PC-3 (cell line): ENCODE results near the gene PPT1. TPM values are rescaled to one million over a fixed set of nuclear protein-coding genes. Genes with fewer than 3 reads are reported as not detected.

ENCODE experiments used
- ATAC-seq: fragments of 200-7000 bp; cut with Tn5 transposase; 2 replicates; pipeline ENCODE4 v1.9.1; 2020; ENCODE audit warnings: mild to moderate bottlenecking, moderate library complexity
- BruUV-seq: library from RNA; stranded (reverse); fragments of 400-500 nt; replicated peaks from 2 replicates; lab custom pipeline; 2021; lab: Mats Ljungman, UMichigan
- CTCF ChIA-PET: fragments of 300-600 bp; sonication (Branson Sonifier 250); formaldehyde crosslinking; loops from one replicate; lab custom pipeline; 2022; ENCODE audit warnings: antibody characterized with exemption; lab: Charles Lee
- POLR2A ChIA-PET: fragments of 300-600 bp; sonication (Branson Sonifier 250); formaldehyde crosslinking; loops from one replicate; lab custom pipeline; 2022; ENCODE audit warnings: antibody characterized with exemption; ENCODE audit not compliant: unreplicated experiment; lab: Charles Lee
- DNase-seq: peaks from one replicate; pipeline ENCODE4 v3.0.0-alpha.2; 2015
- H2AFZ ChIP-seq: fragments of 300-600 bp; sonication (generic); 2 replicates; pipeline ENCODE4 v1.6.0; 2016; ENCODE audit warnings: antibody characterized with exemption, low read length
- H3F3A ChIP-seq: fragments of 300-600 bp; sonication (generic); one replicate; pipeline ENCODE4 v1.6.0; 2017; ENCODE audit warnings: antibody characterized with exemption, low read length, control low read depth, mild to moderate bottlenecking; ENCODE audit not compliant: unreplicated experiment
- H3K27ac ChIP-seq: fragments of 300-600 bp; sonication (generic); 2 replicates; pipeline ENCODE4 v1.5.1; 2016; ENCODE audit warnings: mild to moderate bottlenecking, low read length
- H3K27me3 ChIP-seq: fragments of 300-600 bp; sonication (generic); 2 replicates; pipeline ENCODE4 v1.6.1; 2016; ENCODE audit warnings: low read length, mixed read lengths
- H3K36me3 ChIP-seq: fragments of 300-600 bp; sonication (generic); 2 replicates; pipeline ENCODE4 v1.6.1; 2016; ENCODE audit warnings: low read depth, mixed run types, low read length, mixed read lengths
- H3K4me1 ChIP-seq: fragments of 300-600 bp; sonication (generic); 2 replicates; pipeline ENCODE4 v1.5.1; 2016; ENCODE audit warnings: low read length; ENCODE audit not compliant: insufficient read depth
- H3K4me2 ChIP-seq: fragments of 300-600 bp; sonication (generic); 2 replicates; pipeline ENCODE4 v1.6.0; 2016; ENCODE audit warnings: low read length
- H3K4me3 ChIP-seq: fragments of 300-600 bp; sonication (generic); 2 replicates; pipeline ENCODE4 v1.5.1; 2016; ENCODE audit warnings: mild to moderate bottlenecking, low read length, mixed read lengths
- H3K79me2 ChIP-seq: fragments of 300-600 bp; sonication (generic); 2 replicates; pipeline ENCODE4 v1.6.1; 2017; ENCODE audit warnings: low read length, mixed read lengths
- H3K9ac ChIP-seq: fragments of 300-600 bp; sonication (generic); 2 replicates; pipeline ENCODE4 v1.6.0; 2016; ENCODE audit warnings: mild to moderate bottlenecking, low read length
- H3K9me2 ChIP-seq: fragments of 300-600 bp; sonication (generic); replicated peaks from 2 replicates; pipeline ENCODE4 v1.6.1; 2016; ENCODE audit warnings: mixed run types, low read length, mixed read lengths
- H3K9me3 ChIP-seq: fragments of 300-600 bp; sonication (generic); 2 replicates; pipeline ENCODE4 v1.6.1; 2016; ENCODE audit warnings: low read length, mixed read lengths
- H4K20me1 ChIP-seq: fragments of 300-600 bp; sonication (generic); 2 replicates; pipeline ENCODE4 v1.6.1; 2016; ENCODE audit warnings: low read length, mixed read lengths
- EZH2 ChIP-seq: fragments of 300-600 bp; sonication (generic); IDR thresholded peaks from one replicate; pipeline ENCODE4 v1.6.1; 2017; ENCODE audit warnings: antibody characterized with exemption, mild to moderate bottlenecking, low read length; ENCODE audit not compliant: unreplicated experiment
- EZH2phosphoT487 ChIP-seq: fragments of 300-600 bp; sonication (generic); IDR thresholded peaks from 2 replicates; pipeline ENCODE4 v1.6.1; 2018; ENCODE audit warnings: mild to moderate bottlenecking, antibody characterized with exemption, low read length, borderline replicate concordance
- intact Hi-C: fragments of 100-400 bp; cut with micrococcal nuclease; formaldehyde crosslinking; loops from 2 replicates; pipeline ENCODE4 v1.9.0; 2023
- total RNA-seq: library from RNA; depleted of rRNA; stranded (reverse); fragments of >200 nt; gene quantifications from 2 replicates; pipeline ENCODE4 v1.2.3, GENCODE V29; 2014
- TF ChIP-seq, protein P1 (sequence below): fragments of 300-600 bp; sonication (generic); conservative IDR thresholded peaks from 2 replicates; pipeline ENCODE4 v1.5.1; 2017; ENCODE audit warnings: antibody characterized with exemption, low read depth, mild to moderate bottlenecking, low read length

Gene PPT1
- total RNA-seq, 1 experiment from 2014 or later, result 72.9 TPM

GRCh38 chr1:40114400-40114799 lies 17.3 kb upstream of the PPT1 start:
- no TSS peak for BruUV-seq
- Histone ChIP-seq H2AFZ (no peak overlapping the region), H3K36me3 (peaks cover 3% of the 10 kb centered on the region; the same call in 1 of the 2 replicates), H3F3A (no peaks in the 10 kb centered on the region), H3K79me2 (no peaks in the 10 kb centered on the region), H3K4me1 (no peaks in the 10 kb centered on the region), H3K4me3 (no peak overlapping the region), H3K4me2 (no peak overlapping the region), H3K9me3 (0 out of 2 replicates have a peak, but pooled peaks cover 3% of the 10 kb centered on the region), H3K9me2 (no peaks in the 10 kb centered on the region), H4K20me1 (no peaks in the 10 kb centered on the region), H3K27ac (no peak overlapping the region), H3K27me3 (no peaks in the 10 kb centered on the region), H3K9ac (no peak overlapping the region)
- ATAC-seq, result no peak
- intact Hi-C loops, result no loop called here
- POLR2A ChIA-PET, result no interaction called here
- CTCF ChIA-PET, result no interaction called here
- TF ChIP-seq, protein P1, sequence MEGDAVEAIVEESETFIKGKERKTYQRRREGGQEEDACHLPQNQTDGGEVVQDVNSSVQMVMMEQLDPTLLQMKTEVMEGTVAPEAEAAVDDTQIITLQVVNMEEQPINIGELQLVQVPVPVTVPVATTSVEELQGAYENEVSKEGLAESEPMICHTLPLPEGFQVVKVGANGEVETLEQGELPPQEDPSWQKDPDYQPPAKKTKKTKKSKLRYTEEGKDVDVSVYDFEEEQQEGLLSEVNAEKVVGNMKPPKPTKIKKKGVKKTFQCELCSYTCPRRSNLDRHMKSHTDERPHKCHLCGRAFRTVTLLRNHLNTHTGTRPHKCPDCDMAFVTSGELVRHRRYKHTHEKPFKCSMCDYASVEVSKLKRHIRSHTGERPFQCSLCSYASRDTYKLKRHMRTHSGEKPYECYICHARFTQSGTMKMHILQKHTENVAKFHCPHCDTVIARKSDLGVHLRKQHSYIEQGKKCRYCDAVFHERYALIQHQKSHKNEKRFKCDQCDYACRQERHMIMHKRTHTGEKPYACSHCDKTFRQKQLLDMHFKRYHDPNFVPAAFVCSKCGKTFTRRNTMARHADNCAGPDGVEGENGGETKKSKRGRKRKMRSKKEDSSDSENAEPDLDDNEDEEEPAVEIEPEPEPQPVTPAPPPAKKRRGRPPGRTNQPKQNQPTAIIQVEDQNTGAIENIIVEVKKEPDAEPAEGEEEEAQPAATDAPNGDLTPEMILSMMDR, result no peak
- TF ChIP-seq EZH2 (no peak), EZH2phosphoT487 (no peak)
- DNase-seq, result no peak

DNA sequence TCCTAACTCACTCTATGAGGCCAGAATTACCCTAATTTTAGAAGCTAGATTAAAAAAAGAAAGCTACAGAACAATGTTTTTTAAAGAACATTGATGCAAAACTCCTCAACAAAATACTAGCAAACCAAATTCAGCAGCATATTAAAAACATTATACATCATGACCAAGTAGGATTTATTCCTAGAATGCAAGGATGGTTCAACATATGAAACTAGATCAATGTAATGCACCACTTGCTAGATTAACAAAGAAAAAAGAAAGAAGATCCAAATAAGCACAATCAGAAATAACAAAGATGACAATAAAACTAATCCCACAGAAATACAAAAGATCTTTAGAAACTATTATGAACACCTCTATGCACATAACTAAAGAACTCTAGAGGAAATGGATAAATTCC lies 13.3 kb upstream of the PPT1 start:
- Histone ChIP-seq H3K27me3 (no peaks in the 10 kb centered on the region), H3K4me3 (no peak overlapping the region), H2AFZ (no peak overlapping the region), H3K9me3 (0 out of 2 replicates have a peak, but pooled peaks cover 3% of the 10 kb centered on the region), H3K9me2 (no peaks in the 10 kb centered on the region), H3F3A (no peaks in the 10 kb centered on the region), H3K4me1 (peaks cover 18% of the 10 kb centered on the region), H3K27ac (no peak overlapping the region), H3K79me2 (no peaks in the 10 kb centered on the region), H3K4me2 (no peak overlapping the region), H3K36me3 (peaks cover 3% of the 10 kb centered on the region; the same call in 1 of the 2 replicates), H3K9ac (no peak overlapping the region), H4K20me1 (no peaks in the 10 kb centered on the region)
- intact Hi-C loops, result no loop called here
- ChIA-PET POLR2A (no interaction called here), CTCF (no interaction called here)
- DNase-seq (no peak), ATAC-seq (no peak)
- TF ChIP-seq EZH2phosphoT487 (no peak), EZH2 (no peak)
- TF ChIP-seq, protein P1, result no peak
- BruUV-seq, result no TSS peak

DNA sequence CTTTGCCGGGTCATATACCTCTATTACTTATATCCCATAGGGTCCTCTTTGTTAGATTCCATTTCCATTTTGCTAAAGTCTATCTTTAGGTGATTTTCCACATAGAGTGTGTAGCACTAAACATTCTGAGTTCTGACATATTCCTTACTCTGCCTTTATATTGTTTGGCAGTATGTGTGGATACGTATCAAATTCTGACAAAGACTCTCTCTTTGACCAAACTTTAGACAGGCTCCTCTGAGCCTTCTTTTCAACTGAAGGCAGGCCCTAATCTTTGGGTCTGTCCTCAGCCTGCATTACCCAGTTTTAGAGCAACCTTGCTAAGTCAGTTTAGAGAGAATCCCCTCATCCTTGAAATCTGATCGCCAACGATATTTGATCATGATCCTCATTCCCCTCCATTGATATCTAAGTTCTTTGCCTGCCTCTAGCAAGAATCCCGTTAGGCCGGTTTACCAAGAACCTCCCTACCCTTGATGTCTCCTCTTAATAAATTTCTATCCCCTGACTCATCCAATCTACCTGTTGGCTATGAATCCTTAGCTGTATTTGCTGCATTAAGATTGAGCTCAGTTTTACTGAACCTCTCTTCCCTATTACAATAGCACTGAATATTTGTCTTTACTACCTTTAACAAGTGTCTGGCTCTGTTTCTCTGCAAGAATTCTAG lies 10.4 kb upstream of the PPT1 start:
- peak; percentile 96 for DNase-seq
- Histone ChIP-seq H3K9me3 (peaks cover 3% of the 10 kb centered on the region; the same call in 1 of the 2 replicates), H3K4me2 (peak overlapping the region; percentile 79), H3K4me1 (peaks cover 18% of the 10 kb centered on the region), H3K79me2 (no peaks in the 10 kb centered on the region), H3K27me3 (no peaks in the 10 kb centered on the region), H3K36me3 (peaks cover 3% of the 10 kb centered on the region; the same call in 1 of the 2 replicates), H3K9ac (no peak overlapping the region), H3F3A (no peaks in the 10 kb centered on the region), H3K4me3 (peak overlapping the region; percentile 47; the same call in 1 of the 2 replicates), H4K20me1 (no peaks in the 10 kb centered on the region), H3K27ac (peak overlapping the region; percentile 51), H3K9me2 (no peaks in the 10 kb centered on the region), H2AFZ (peak overlapping the region; percentile 58)
- intact Hi-C loops, result loop anchor here (5.0 kb wide), 1 partner anchor 35 kb away; no protein-coding TSS in a partner anchor
- TSS peak; percentile 51 for BruUV-seq
- POLR2A ChIA-PET, result interaction anchor here (0.5 to 0.7 kb wide), 2 partner anchors 67 to 144 kb away, joined by 6 to 11 read pairs; partner anchors contain the start of gene CAP1
- CTCF ChIA-PET, result interaction anchor here (1.0 kb wide), 1 partner anchor 36 kb away, joined by 7 read pairs; no protein-coding TSS in a partner anchor
- ATAC-seq, result peak; percentile 92
- TF ChIP-seq, protein P1, result no peak
- TF ChIP-seq EZH2phosphoT487 (no peak), EZH2 (no peak)
